Suprapubic skin (tissue), 4 donors: ENCODE measurements around the gene CCDC158. TPM values are rescaled to one million over a fixed set of nuclear protein-coding genes. Genes with fewer than 3 reads are reported as not detected.

ENCODE experiments used
- DNase-seq, 2 donors: peaks; one replicate each; pipeline ENCODE4 v3.0.0-alpha.2; 2019; ENCODE audit warnings: low spot score in 2 of 2
- H3K27ac ChIP-seq: fragments of 200-600 bp; sonication (generic); one replicate; pipeline ENCODE4 v1.5.1; 2019
- H3K27me3 ChIP-seq: fragments of 200-600 bp; sonication (generic); one replicate; pipeline ENCODE4 v1.5.1; 2019
- H3K36me3 ChIP-seq: fragments of 200-600 bp; sonication (generic); one replicate; pipeline ENCODE4 v1.5.1; 2019
- H3K4me1 ChIP-seq: fragments of 200-600 bp; sonication (generic); one replicate; pipeline ENCODE4 v1.5.1; 2019
- H3K4me3 ChIP-seq: fragments of 200-600 bp; sonication (generic); one replicate; pipeline ENCODE4 v1.5.1; 2019; ENCODE audit warnings: mild to moderate bottlenecking
- H3K9me3 ChIP-seq: fragments of 200-600 bp; sonication (generic); one replicate; pipeline ENCODE4 v1.5.1; 2019
- CTCF ChIP-seq, 2 donors: fragments of 200-600 bp in 1 of 2; fragments of 450-650 bp in 1 of 2; sonication (generic) in 1 of 2; IDR thresholded peaks; one replicate each; pipeline ENCODE4 v1.5.1; 2016 to 2019; ENCODE audit warnings: antibody characterized with exemption in 2 of 2, mild to moderate bottlenecking in 1 of 2, moderate library complexity in 1 of 2
- EP300 ChIP-seq: sonication (generic); formaldehyde crosslinking; IDR thresholded peaks from one replicate; pipeline ENCODE4 v1.6.1; 2017; ENCODE audit warnings: antibody characterized with exemption
- POLR2A ChIP-seq, 2 donors: fragments of 450-650 bp; IDR thresholded peaks; one replicate each; pipeline ENCODE4 v1.6.1; 2017; ENCODE audit warnings: antibody characterized with exemption in 2 of 2, mild to moderate bottlenecking in 2 of 2, moderate library complexity in 2 of 2
- POLR2AphosphoS5 ChIP-seq, 3 donors: sonication (generic); formaldehyde crosslinking; IDR thresholded peaks; one replicate each; pipeline ENCODE4 v1.6.1; 2017; ENCODE audit warnings: antibody characterized with exemption in 3 of 3
- WGBS: methylation state at CpG from one replicate; pipeline ENCODE4 v1.1.5; 2018; 5-methylcytosine and 5-hydroxymethylcytosine counted together
- total RNA-seq, 4 donors: library from RNA; depleted of rRNA; stranded (reverse); fragments of >200 nt; gene quantifications; one replicate each; pipeline ENCODE4 v1.1.0, GENCODE V29; 2016

Gene CCDC158
- total RNA-seq, 4 donors from 2014 or later, result 0.72 TPM; not detected in 3

- TF ChIP-seq POLR2AphosphoS5 (IDR thresholded peaks at IDR 0.05), result no peak
- no peak for TF ChIP-seq POLR2A (IDR thresholded peaks at IDR 0.05)
- TF ChIP-seq CTCF (IDR thresholded peaks at IDR 0.05), result no peak
- no peak for TF ChIP-seq EP300
- no peak for DNase-seq
- WGBS, result 82% methylated on average over 5 of the region's 5 CpGs
- Histone ChIP-seq H3K27me3 (no peaks in the 10 kb centered on the region), H3K27ac (no peak overlapping the region), H3K9me3 (no peaks in the 10 kb centered on the region), H3K4me1 (no peaks in the 10 kb centered on the region), H3K4me3 (no peak overlapping the region), H3K36me3 (no peaks in the 10 kb centered on the region)
Measured at GRCh38 chr4:76272999-76273398, 147.9 kb downstream of the CCDC158 start.

- H3K27me3 ChIP-seq, result no peaks in the 10 kb centered on the region
- WGBS, result 39% methylated on average over 1 of the region's 1 CpG
- H3K4me3 ChIP-seq, result no peak overlapping the region
- H3K36me3 ChIP-seq, result no peaks in the 10 kb centered on the region
- H3K4me1 ChIP-seq, result no peaks in the 10 kb centered on the region
- no peak overlapping the region for H3K27ac ChIP-seq
- DNase-seq, result no peak
- TF ChIP-seq EP300 (no peak), POLR2AphosphoS5 (IDR thresholded peaks at IDR 0.05) (no peak), CTCF (IDR thresholded peaks at IDR 0.05) (no peak)
- H3K9me3 ChIP-seq, result no peaks in the 10 kb centered on the region
Measured at GRCh38 chr4:76272582-76272981, 148.4 kb downstream of the CCDC158 start.

GRCh38 chr4:76272073-76272472, 148.9 kb downstream of the CCDC158 start:
- Histone ChIP-seq H3K4me1 (no peaks in the 10 kb centered on the region), H3K36me3 (no peaks in the 10 kb centered on the region), H3K4me3 (no peak overlapping the region), H3K27ac (no peak overlapping the region), H3K27me3 (no peaks in the 10 kb centered on the region), H3K9me3 (no peaks in the 10 kb centered on the region)
- DNase-seq, result no peak
- no peak for TF ChIP-seq CTCF (IDR thresholded peaks at IDR 0.05)
- TF ChIP-seq POLR2A (IDR thresholded peaks at IDR 0.05), result no peak
- TF ChIP-seq POLR2AphosphoS5 (IDR thresholded peaks at IDR 0.05), result no peak
- TF ChIP-seq EP300, result no peak

GRCh38 chr4:76271248-76271647, 149.7 kb downstream of the CCDC158 start:
- H3K27ac ChIP-seq, result no peak overlapping the region
- no peaks in the 10 kb centered on the region for H3K4me1 ChIP-seq
- no peaks in the 10 kb centered on the region for H3K9me3 ChIP-seq
- H3K36me3 ChIP-seq, result no peaks in the 10 kb centered on the region
- TF ChIP-seq CTCF (IDR thresholded peaks at IDR 0.05) (no peak), POLR2A (IDR thresholded peaks at IDR 0.05) (no peak), EP300 (no peak), POLR2AphosphoS5 (IDR thresholded peaks at IDR 0.05) (no peak)
- H3K27me3 ChIP-seq, result no peaks in the 10 kb centered on the region
- 95% methylated on average over 6 of the region's 6 CpGs for WGBS
- H3K4me3 ChIP-seq, result no peak overlapping the region
- DNase-seq, result no peak

GRCh38 chr4:76270244-76271175, 150.4 kb downstream of the CCDC158 start:
- no peak for TF ChIP-seq EP300
- no peak for TF ChIP-seq POLR2A (IDR thresholded peaks at IDR 0.05)
- no peak for TF ChIP-seq CTCF (IDR thresholded peaks at IDR 0.05)
- no peak for TF ChIP-seq POLR2AphosphoS5 (IDR thresholded peaks at IDR 0.05)
- no peaks in the 10 kb centered on the region for H3K9me3 ChIP-seq
- H3K27ac ChIP-seq, result no peak overlapping the region
- H3K4me3 ChIP-seq, result no peak overlapping the region
- H3K36me3 ChIP-seq, result no peaks in the 10 kb centered on the region
- no peaks in the 10 kb centered on the region for H3K27me3 ChIP-seq
- no peaks in the 10 kb centered on the region for H3K4me1 ChIP-seq
- DNase-seq, result no peak
- WGBS, result 80% methylated on average over 11 of the region's 11 CpGs
